MCF 10A (cell line): ENCODE measurements around the gene PIGT. TPM values are rescaled to one million over a fixed set of nuclear protein-coding genes. Genes with fewer than 3 reads are reported as not detected.

Source experiments
- Bru-seq: library from RNA; stranded (reverse); fragments of 400-500 nt; gene quantifications from one replicate; lab custom pipeline; 2021; lab: Mats Ljungman, UMichigan
- BruChase-seq, 2 experiments: library from RNA; stranded (reverse); fragments of 400-500 nt; gene quantifications; one replicate each; lab custom pipeline; 2021; lab: Mats Ljungman, UMichigan
- BruUV-seq: library from RNA; stranded (reverse); fragments of 400-500 nt; replicated peaks from 2 replicates; lab custom pipeline; 2021; lab: Mats Ljungman, UMichigan
- CTCF ChIA-PET: fragments of 300-600 bp; sonication (Branson Sonifier 250); formaldehyde crosslinking; extraction: SDS; loops from one replicate; lab custom pipeline; 2021; ENCODE audit warnings: antibody characterized with exemption, inconsistent platforms; lab: Yijun Ruan, JAX
- POLR2A ChIA-PET: fragments of 300-600, 350-650 bp; sonication (Branson Sonifier 250); formaldehyde crosslinking; extraction: SDS; loops from one replicate; lab custom pipeline; 2020; ENCODE audit warnings: antibody characterized with exemption, inconsistent platforms; lab: Yijun Ruan, JAX
- DNase-seq: peaks from one replicate; pipeline ENCODE4 v3.0.0-alpha.2; 2018; ENCODE audit not compliant: unreplicated experiment
- H3K27ac Mint-ChIP-seq: one replicate; pipeline ENCODE4 v1.8.0; 2022; ENCODE audit warnings: mild to moderate bottlenecking, low read depth, mixed read lengths; ENCODE audit not compliant: unreplicated experiment
- H3K27me3 Mint-ChIP-seq: one replicate; pipeline ENCODE4 v1.8.0; 2022; ENCODE audit warnings: mixed read lengths; ENCODE audit not compliant: insufficient read depth, unreplicated experiment
- H3K36me3 Mint-ChIP-seq: one replicate; pipeline ENCODE4 v1.8.0; 2022; ENCODE audit warnings: mild to moderate bottlenecking, moderate library complexity, mixed read lengths; ENCODE audit not compliant: insufficient read depth, unreplicated experiment
- H3K4me1 Mint-ChIP-seq: one replicate; pipeline ENCODE4 v1.8.0; 2022; ENCODE audit warnings: mixed read lengths; ENCODE audit not compliant: insufficient read depth, unreplicated experiment
- H3K4me3 Mint-ChIP-seq: one replicate; pipeline ENCODE4 v1.8.0; 2022; ENCODE audit warnings: mild to moderate bottlenecking, moderate library complexity, mixed read lengths; ENCODE audit not compliant: unreplicated experiment
- H3K9me3 Mint-ChIP-seq: one replicate; pipeline ENCODE4 v1.8.0; 2022; ENCODE audit warnings: mixed read lengths; ENCODE audit not compliant: unreplicated experiment
- intact Hi-C: fragments of 100-400 bp; cut with micrococcal nuclease; formaldehyde crosslinking; loops from 2 replicates; pipeline ENCODE4 v1.14.1; 2022
- long read RNA-seq: library from polyadenylated mRNA; stranded (forward); transcript quantifications from one replicate; pipeline ENCODE4 v2.0.0, GENCODE V29; 2022
- total RNA-seq: library from RNA; stranded (reverse); gene quantifications from 2 replicates; pipeline ENCODE4 v1.2.3, GENCODE V29; 2022
- TF ChIP-seq, protein P1 (sequence below): fragments of 200-600 bp; IDR thresholded peaks from one replicate; pipeline ENCODE4 v1.8.0; 2022; ENCODE audit warnings: antibody characterized with exemption, mild to moderate bottlenecking; ENCODE audit not compliant: unreplicated experiment

Gene PIGT
- total RNA-seq (79.4 and 84.3 TPM in 2 replicates), Bru-seq, nascent RNA (percentile 60 among the genes with signal in this experiment), BruChase-seq, experiment 1, labeled RNA remaining after a 6-hour chase (percentile 75 among the genes with signal in this experiment), BruChase-seq, experiment 2, labeled RNA remaining after a 2-hour chase (percentile 68 among the genes with signal in this experiment)
- long read RNA-seq, transcript PIGT-207 (11 exons, 2,037 nt), result minor isoform, 5 of 261 reads
- long read RNA-seq, transcript PIGT-202 (12 exons, 2,245 nt), result major isoform, 195 of 261 reads
- long read RNA-seq, partial matches to known transcripts, result 23 of 261 reads
- long read RNA-seq, other reads (novel, unspliced or antisense), result 16 of 261 reads

DNA sequence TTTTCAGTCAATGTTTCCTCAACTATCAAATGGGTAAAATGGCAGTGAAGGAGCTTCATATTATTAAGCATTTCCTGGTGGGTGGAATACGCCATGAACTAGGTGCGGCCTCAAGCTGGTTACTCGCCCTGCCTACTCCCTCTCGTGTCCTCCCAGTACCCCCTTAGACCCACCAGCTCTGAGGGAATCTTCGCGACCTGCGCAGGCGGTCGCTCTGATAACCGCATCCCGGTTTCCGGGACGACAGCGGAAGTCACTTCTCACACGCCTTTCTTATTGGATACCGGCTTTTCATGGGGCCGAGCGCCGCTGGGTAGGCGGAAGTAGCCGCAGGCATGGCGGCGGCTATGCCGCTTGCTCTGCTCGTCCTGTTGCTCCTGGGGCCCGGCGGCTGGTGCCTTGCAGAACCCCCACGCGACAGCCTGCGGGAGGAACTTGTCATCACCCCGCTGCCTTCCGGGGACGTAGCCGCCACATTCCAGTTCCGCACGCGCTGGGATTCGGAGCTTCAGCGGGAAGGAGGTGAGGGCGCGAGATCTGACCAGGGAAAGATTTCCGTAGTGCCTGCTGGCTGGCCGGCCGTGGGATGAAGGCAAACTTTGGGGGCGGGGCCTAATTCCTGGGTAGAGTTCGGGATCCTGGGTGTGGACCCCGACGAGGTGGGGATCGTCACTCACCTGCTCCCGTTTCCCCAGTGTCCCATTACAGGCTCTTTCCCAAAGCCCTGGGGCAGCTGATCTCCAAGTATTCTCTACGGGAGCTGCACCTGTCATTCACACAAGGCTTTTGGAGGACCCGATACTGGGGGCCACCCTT is at the start of gene PIGT:
PIGT (plus strand) TSS at position 320 of the 816 bp plus-strand sequence; CDS start at position 336, 16 bp downstream.
- CTCF ChIA-PET, result interaction anchor here (0.5 to 6.4 kb wide), 14 partner anchors 9 to 527 kb away, joined by 3 to 40 read pairs (median 4); partner anchors contain the start of gene SYS1
- peaks cover 22% of the 10 kb centered on the region for H3K36me3 Mint-ChIP-seq
- H3K27me3 Mint-ChIP-seq, result no peaks in the 10 kb centered on the region
- peak within 1 kb of the TSS; percentile 93 for H3K27ac Mint-ChIP-seq
- peaks cover 24% of the 10 kb centered on the region for H3K4me1 Mint-ChIP-seq
- TF ChIP-seq, protein P1, sequence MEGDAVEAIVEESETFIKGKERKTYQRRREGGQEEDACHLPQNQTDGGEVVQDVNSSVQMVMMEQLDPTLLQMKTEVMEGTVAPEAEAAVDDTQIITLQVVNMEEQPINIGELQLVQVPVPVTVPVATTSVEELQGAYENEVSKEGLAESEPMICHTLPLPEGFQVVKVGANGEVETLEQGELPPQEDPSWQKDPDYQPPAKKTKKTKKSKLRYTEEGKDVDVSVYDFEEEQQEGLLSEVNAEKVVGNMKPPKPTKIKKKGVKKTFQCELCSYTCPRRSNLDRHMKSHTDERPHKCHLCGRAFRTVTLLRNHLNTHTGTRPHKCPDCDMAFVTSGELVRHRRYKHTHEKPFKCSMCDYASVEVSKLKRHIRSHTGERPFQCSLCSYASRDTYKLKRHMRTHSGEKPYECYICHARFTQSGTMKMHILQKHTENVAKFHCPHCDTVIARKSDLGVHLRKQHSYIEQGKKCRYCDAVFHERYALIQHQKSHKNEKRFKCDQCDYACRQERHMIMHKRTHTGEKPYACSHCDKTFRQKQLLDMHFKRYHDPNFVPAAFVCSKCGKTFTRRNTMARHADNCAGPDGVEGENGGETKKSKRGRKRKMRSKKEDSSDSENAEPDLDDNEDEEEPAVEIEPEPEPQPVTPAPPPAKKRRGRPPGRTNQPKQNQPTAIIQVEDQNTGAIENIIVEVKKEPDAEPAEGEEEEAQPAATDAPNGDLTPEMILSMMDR, result no peak
- DNase-seq, result peak; percentile 81
- BruUV-seq, result no TSS peak
- POLR2A ChIA-PET, result interaction anchor here (0.5 to 3.1 kb wide), 47 partner anchors 9 to 915 kb away, joined by 3 to 44 read pairs (median 4); partner anchors contain the start of genes CTSA, PCIF1, PI3 and SDC4
- no peaks in the 10 kb centered on the region for H3K9me3 Mint-ChIP-seq
- peak within 1 kb of the TSS; percentile 90 for H3K4me3 Mint-ChIP-seq
- intact Hi-C loops, result loop anchor here (5.0 kb wide), 2 partner anchors 54 to 69 kb away; partner anchors contain the start of genes SDC4 and SYS1

GRCh38 chr20:45366192-45366591 is 49.7 kb upstream of the PIGT start:
- ChIA-PET POLR2A (interaction anchor here (0.7 to 34.6 kb wide), 5 partner anchors 8 to 49 kb away, joined by 3 to 1328 read pairs (median 4); partner anchors contain the start of genes PIGT and SDC4), CTCF (interaction anchor here (0.6 to 12.8 kb wide), 5 partner anchors 10 to 621 kb away, joined by 3 to 123 read pairs (median 5); no protein-coding TSS in a partner anchor)
- TF ChIP-seq, protein P1, result no peak
- H3K36me3 Mint-ChIP-seq, result peaks cover 42% of the 10 kb centered on the region
- H3K27ac Mint-ChIP-seq, result no peak overlapping the region
- intact Hi-C loops, result no loop called here
- no peak for DNase-seq
- H3K4me3 Mint-ChIP-seq, result no peak overlapping the region
- no peaks in the 10 kb centered on the region for H3K27me3 Mint-ChIP-seq
- peaks cover 7% of the 10 kb centered on the region for H3K4me1 Mint-ChIP-seq
- no TSS peak for BruUV-seq
- no peaks in the 10 kb centered on the region for H3K9me3 Mint-ChIP-seq

DNA sequence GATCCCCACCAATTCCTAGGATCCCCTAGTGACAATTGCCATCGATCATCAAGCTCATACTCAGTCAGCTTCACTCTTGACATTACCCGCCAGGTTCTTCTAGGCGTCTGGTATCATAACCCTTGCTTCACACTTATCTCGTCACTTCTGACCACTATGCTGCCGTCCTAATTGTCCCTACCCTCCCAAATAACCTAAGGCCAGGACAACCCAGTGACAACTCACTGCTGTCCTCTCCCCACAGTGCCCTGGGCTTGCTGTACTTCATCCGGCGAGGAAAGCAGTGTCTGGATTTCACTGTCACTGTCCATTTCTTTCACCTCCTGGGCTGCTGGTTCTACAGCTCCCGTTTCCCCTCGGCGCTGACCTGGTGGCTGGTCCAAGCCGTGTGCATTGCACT is 49.3 kb upstream of the PIGT start:
- TF ChIP-seq, protein P1, result no peak
- Mint-ChIP-seq H3K4me1 (peaks cover 7% of the 10 kb centered on the region), H3K27me3 (no peaks in the 10 kb centered on the region), H3K4me3 (no peak overlapping the region), H3K36me3 (peaks cover 42% of the 10 kb centered on the region), H3K9me3 (no peaks in the 10 kb centered on the region), H3K27ac (no peak overlapping the region)
- DNase-seq, result no peak
- intact Hi-C loops, result no loop called here
- BruUV-seq, result no TSS peak
- ChIA-PET CTCF (interaction anchor here (0.6 to 12.8 kb wide), 5 partner anchors 14 to 621 kb away, joined by 3 to 123 read pairs (median 5); no protein-coding TSS in a partner anchor), POLR2A (interaction anchor here (0.7 to 34.6 kb wide), 5 partner anchors 8 to 49 kb away, joined by 3 to 1328 read pairs (median 4); partner anchors contain the start of genes PIGT and SDC4)
